K562 (cell line): ENCODE measurements around the gene HOXB6. TPM values are rescaled to one million over a fixed set of nuclear protein-coding genes. Genes with fewer than 3 reads are reported as not detected.
A peak's percentile ranks its signal among the peaks of the same experiment; 100 is the strongest.

Source experiments
- ATAC-seq: fragments of 200-7000 bp; cut with Tn5 transposase; 3 replicates; pipeline ENCODE4 v1.9.1; 2020; ENCODE audit warnings: moderate library complexity
- BruUV-seq: library from RNA; stranded (reverse); fragments of 400-500 nt; replicated peaks from 2 replicates; lab custom pipeline; 2021; lab: Mats Ljungman, UMichigan
- CTCF ChIA-PET: fragments of 300-600 bp; formaldehyde crosslinking; extraction: SDS; loops from one replicate; lab custom pipeline; 2021; ENCODE audit warnings: low intra/inter-chr PET ratio; lab: Yijun Ruan, JAX
- POLR2A ChIA-PET: fragments of 300-600, 350-650 bp; sonication (Branson Sonifier 250); formaldehyde crosslinking; extraction: SDS; loops from one replicate; lab custom pipeline; 2021; ENCODE audit warnings: antibody characterized with exemption, inconsistent platforms; lab: Yijun Ruan, JAX
- DNase-seq, 4 experiments: peaks; one replicate each; pipeline versions ENCODE4 v3.0.0 to v3.0.0-alpha.2; 2011 to 2018; ENCODE audit warnings: low spot score in 3 of 4, mixed read lengths in 3 of 4; ENCODE audit errors: extremely low read depth in 1 of 4
- FAIRE-seq: peaks from 2 replicates; lab custom pipeline; 2011; peaks lifted over from hg19 to GRCh38; lab: Jason Lieb, UNC
- H2AFZ ChIP-seq: 2 replicates; pipeline ENCODE4 v1.6.0; 2011; ENCODE audit warnings: low read depth, low read length, control low read depth, inconsistent platforms
- H3K27ac ChIP-seq: fragments of 200-600 bp; 3 replicates; pipeline ENCODE4 v1.8.0; 2011; ENCODE audit warnings: low read depth, mild to moderate bottlenecking, control low read depth, inconsistent platforms, low read length, moderate library complexity, mixed read lengths; ENCODE audit errors: extremely low read depth
- H3K27me3 ChIP-seq, 2 experiments: fragments of 300-600 bp in 1 of 2; 2 replicates in 1 of 2; 3 replicates in 1 of 2; pipeline versions ENCODE4 v1.6.0 to v1.8.0; 2011; ENCODE audit warnings: inconsistent platforms in 2 of 2, low read length in 2 of 2, mild to moderate bottlenecking in 1 of 2, mixed read lengths in 1 of 2, moderate library complexity in 1 of 2; ENCODE audit not compliant: control insufficient read depth in 2 of 2, insufficient read depth in 2 of 2
- H3K36me3 ChIP-seq: fragments of 300-600 bp; 3 replicates; pipeline ENCODE4 v1.8.0; 2011; ENCODE audit warnings: mild to moderate bottlenecking, low read length, inconsistent platforms; ENCODE audit not compliant: control insufficient read depth, insufficient read depth
- H3K4me1 ChIP-seq, 2 experiments: fragments of 200-600 bp in 1 of 2; replicated peaks in 1 of 2; 2 replicates in 1 of 2; 3 replicates in 1 of 2; pipeline versions ENCODE4 v1.5.1 to v1.8.0; 2011; ENCODE audit warnings: inconsistent platforms in 2 of 2, low read length in 2 of 2, mild to moderate bottlenecking in 1 of 2, mixed read lengths in 1 of 2, moderate library complexity in 1 of 2; ENCODE audit not compliant: control insufficient read depth in 2 of 2, insufficient read depth in 2 of 2
- H3K4me2 ChIP-seq: 2 replicates; pipeline ENCODE4 v1.6.1; 2011; ENCODE audit warnings: low read length, control low read depth, inconsistent platforms, mixed read lengths; ENCODE audit not compliant: insufficient read depth
- H3K4me3 ChIP-seq: fragments of 200-600 bp; sonication (generic), shearing (Covaris generic); 2 replicates; pipeline ENCODE4 v1.5.1; 2016; ENCODE audit warnings: control low read depth, inconsistent platforms
- H3K79me2 ChIP-seq: fragments of 200-600 bp; 3 replicates; pipeline ENCODE4 v1.8.0; 2011; ENCODE audit warnings: low read length, inconsistent platforms; ENCODE audit not compliant: control insufficient read depth, insufficient read depth
- H3K9ac ChIP-seq, 2 experiments: 2 replicates each; pipeline versions ENCODE4 v1.6.0 to v1.6.1; 2011; ENCODE audit warnings: low read depth in 2 of 2, low read length in 2 of 2, control low read depth in 1 of 2, inconsistent platforms in 1 of 2, mild to moderate bottlenecking in 1 of 2, mixed read lengths in 1 of 2; ENCODE audit not compliant: insufficient read depth in 1 of 2
- H3K9me1 ChIP-seq: one replicate; pipeline ENCODE4 v1.6.0; 2011; ENCODE audit warnings: inconsistent platforms, mild to moderate bottlenecking, low read length, moderate library complexity; ENCODE audit not compliant: control insufficient read depth, insufficient read depth
- H3K9me3 ChIP-seq: replicated peaks from 2 replicates; pipeline ENCODE4 v1.5.1; 2011; ENCODE audit warnings: low read depth, low read length, inconsistent platforms; ENCODE audit not compliant: control insufficient read depth, insufficient read depth
- H4K20me1 ChIP-seq: replicated peaks from 2 replicates; pipeline ENCODE4 v1.6.1; 2011; ENCODE audit warnings: low read length, inconsistent platforms, mixed read lengths; ENCODE audit not compliant: control insufficient read depth, insufficient read depth
- ARHGAP35 ChIP-seq: fragments of 450-650 bp; IDR thresholded peaks from 2 replicates; pipeline ENCODE4 v1.6.1; 2018; ENCODE audit not compliant: partially characterized antibody
- CBFA2T2 ChIP-seq: fragments of 450-650 bp; conservative IDR thresholded peaks from 2 replicates; pipeline ENCODE4 v1.6.1; 2017; ENCODE audit warnings: mild to moderate bottlenecking
- ELF1 ChIP-seq: fragments of 200-800 bp; sonication (Bioruptor generic); IDR thresholded peaks from 2 replicates; pipeline ENCODE4 v1.6.1; 2016; ENCODE audit warnings: missing genetic modification characterization, missing compliant biosample characterization
- ELF2 ChIP-seq: fragments of 250-450 bp; sonication (Bioruptor Pico); IDR thresholded peaks from 2 replicates; pipeline ENCODE4 v1.5.0; 2021; ENCODE audit warnings: mild to moderate bottlenecking
- FOXJ2 ChIP-seq: fragments of 200-800 bp; sonication (Bioruptor generic); IDR thresholded peaks from 2 replicates; pipeline ENCODE4 v1.6.1; 2016; ENCODE audit warnings: missing genetic modification characterization, missing compliant biosample characterization
- GATAD2B ChIP-seq: fragments of 450-650 bp; IDR thresholded peaks from 2 replicates; pipeline ENCODE4 v1.6.1; 2017; ENCODE audit warnings: mild to moderate bottlenecking, borderline replicate concordance
- HMG20B ChIP-seq: fragments of 250-450 bp; sonication (Bioruptor Pico); IDR thresholded peaks from 2 replicates; pipeline ENCODE4 v1.5.0; 2021; ENCODE audit warnings: mild to moderate bottlenecking
- JUND ChIP-seq, 2 experiments: IDR thresholded peaks; 2 replicates in 1 of 2; 3 replicates in 1 of 2; pipeline ENCODE4 v1.6.1; 2011; ENCODE audit warnings: borderline replicate concordance in 2 of 2, low read depth in 2 of 2, low read length in 2 of 2, improper control_type of control experiment in 1 of 2, missing biosample characterization in 1 of 2, missing genetic modification characterization in 1 of 2, missing genetic modification reagents in 1 of 2
- KDM5B ChIP-seq: fragments of 200-600 bp; sonication (generic); IDR thresholded peaks from 2 replicates; pipeline ENCODE4 v1.6.1; 2012; ENCODE audit warnings: low read depth, mild to moderate bottlenecking, moderate library complexity, low read length, control low read depth, inconsistent platforms; ENCODE audit not compliant: insufficient replicate concordance
- KLF1 ChIP-seq: fragments of 450-650 bp; IDR thresholded peaks from 2 replicates; pipeline ENCODE4 v1.6.1; 2016; ENCODE audit warnings: missing genetic modification characterization, missing compliant biosample characterization
- KLF13 ChIP-seq: fragments of 450-650 bp; IDR thresholded peaks from 2 replicates; pipeline ENCODE4 v1.6.1; 2016; ENCODE audit warnings: missing genetic modification characterization, low read depth, mild to moderate bottlenecking, missing compliant biosample characterization, moderate library complexity, borderline replicate concordance
- NCOA1 ChIP-seq: fragments of 450-650 bp; IDR thresholded peaks from 2 replicates; pipeline ENCODE4 v1.6.1; 2016; ENCODE audit warnings: low read depth
- NFATC3 ChIP-seq: fragments of 450-650 bp; IDR thresholded peaks from 2 replicates; pipeline ENCODE4 v1.6.1; 2017; ENCODE audit warnings: mild to moderate bottlenecking
- PHB2 ChIP-seq: fragments of 450-650 bp; IDR thresholded peaks from 2 replicates; pipeline ENCODE4 v1.6.1; 2017; ENCODE audit warnings: low read depth
- RFX1 ChIP-seq: fragments of 450-650 bp; IDR thresholded peaks from 2 replicates; pipeline ENCODE4 v1.6.1; 2016; ENCODE audit warnings: mild to moderate bottlenecking, moderate library complexity
- TBL1XR1 ChIP-seq, 2 experiments: IDR thresholded peaks; 2 replicates each; pipeline ENCODE4 v1.6.1; 2012; ENCODE audit warnings: improper control_type of control experiment in 2 of 2, low read length in 2 of 2, mild to moderate bottlenecking in 1 of 2
- ZNF212 ChIP-seq: fragments of 450-650 bp; formaldehyde crosslinking; IDR thresholded peaks from 2 replicates; pipeline ENCODE4 v1.4.0; 2020; ENCODE audit warnings: mild to moderate bottlenecking
- WGBS: fragments of 100-300 bp; shearing (Covaris generic); methylation state at CpG from one replicate; pipeline ENCODE4 v1.1.6; 2016; ENCODE audit warnings: low coverage, mixed read lengths; ENCODE audit not compliant: insufficient coverage; ENCODE audit errors: missing lambda C conversion rate; 5-methylcytosine and 5-hydroxymethylcytosine counted together
- in situ Hi-C: fragments of 300-500 bp; cut with MboI; formaldehyde crosslinking; loops from 4 replicates; pipeline ENCODE4 v1.15.0; 2018; ENCODE audit warnings: inconsistent platforms, mixed read lengths
- intact Hi-C: fragments of 100-400 bp; cut with micrococcal nuclease; formaldehyde crosslinking; loops from 2 replicates; pipeline ENCODE4 v1.14.2; 2022
- polyA plus RNA-seq, 8 experiments: library from polyadenylated mRNA; depleted of rRNA in 4 of 8; stranded (reverse) in 5 of 8; unstranded in 3 of 8; fragments of >200 nt; fragmentation: Nextera tagmentation in 2 of 8; fragmentation: Illumina TruSeq in 1 of 8; extraction: Ambion mirVana in 2 of 8; extraction: Trizol in 1 of 8; gene quantifications; 2 replicates each; pipeline versions ENCODE4 v1.2.1 to v1.2.3, GENCODE V29; 2011 to 2014; ENCODE audit warnings: inconsistent platforms in 1 of 8, missing spikeins in 1 of 8
- total RNA-seq, 7 experiments: library from RNA; depleted of rRNA in 6 of 7; stranded (reverse); fragments of >200 nt in 6 of 7; fragmentation: Illumina TruSeq in 2 of 7; extraction: Trizol in 2 of 7; gene quantifications; 2 replicates each; pipeline versions ENCODE4 v1.2.1 to v1.2.3, GENCODE V29; 2011 to 2021; ENCODE audit warnings: low replicate concordance in 1 of 7
- TF ChIP-seq, protein P1 (sequence below): sonication (generic); formaldehyde crosslinking; IDR thresholded peaks from 2 replicates; pipeline ENCODE4 v1.8.0; 2022; ENCODE audit warnings: mild to moderate bottlenecking, missing genetic modification reagents
- TF ChIP-seq, protein P2 (sequence below), 2 experiments: IDR thresholded peaks; 2 replicates each; pipeline ENCODE4 v1.6.1; 2011; ENCODE audit warnings: borderline replicate concordance in 1 of 2, control low read depth in 1 of 2, low read depth in 1 of 2, low read length in 1 of 2, mild to moderate bottlenecking in 1 of 2, mixed read lengths in 1 of 2, moderate library complexity in 1 of 2; ENCODE audit not compliant: insufficient read depth in 1 of 2, insufficient read length in 1 of 2, poor library complexity in 1 of 2, severe bottlenecking in 1 of 2; ENCODE audit errors: extremely low read depth in 1 of 2

HOXB6 gene
- total and polyA plus RNA-seq, 9 of the 15 experiments (the other 6 are each of a cell fraction or from before 2014, with no cell fraction given): 1.2 to 14.8 (median 4.9) TPM

DNA sequence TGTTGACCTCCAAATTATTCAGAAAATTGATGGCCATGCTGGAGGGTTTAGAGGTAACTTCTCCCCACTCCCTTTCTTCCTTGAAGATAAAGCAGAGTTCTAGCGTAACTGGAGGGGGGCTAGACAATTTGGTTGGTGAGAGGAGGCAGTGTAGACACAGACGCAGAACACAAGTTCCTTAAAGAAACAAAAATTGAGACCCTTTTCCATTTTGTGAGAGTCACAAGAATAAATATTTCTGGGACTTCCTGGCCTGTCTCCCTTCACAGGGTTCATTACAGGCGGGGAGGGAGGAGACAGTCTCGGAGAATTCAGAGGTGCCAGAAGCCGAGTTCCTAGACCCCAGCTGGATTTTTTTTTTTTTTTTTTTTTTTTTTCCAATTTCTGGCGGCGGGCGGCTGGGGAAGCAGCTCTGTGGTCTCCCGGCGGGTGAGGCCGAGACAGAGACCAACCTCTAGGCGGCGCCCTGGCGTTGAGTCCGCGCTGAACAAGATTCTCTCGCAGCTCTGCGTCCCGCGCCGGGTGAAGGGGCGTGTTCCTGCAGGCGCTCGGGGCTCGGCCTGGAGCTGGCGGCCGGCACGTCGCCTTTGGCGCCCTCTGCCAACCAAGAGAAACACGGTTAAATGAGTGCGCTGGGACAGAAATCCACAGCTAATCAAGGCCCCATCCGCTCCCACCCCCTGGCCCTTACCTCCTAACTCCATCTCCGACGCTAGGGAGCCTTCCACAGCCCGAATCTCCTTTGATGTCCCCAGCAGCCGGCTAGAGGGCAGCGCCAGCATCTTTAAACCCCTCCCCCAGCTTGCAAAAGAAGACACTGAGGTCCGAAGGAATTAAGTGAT is 31.6 kb upstream of the HOXB6 start:
- peak overlapping the region; percentile 62 for H3K4me2 ChIP-seq
- H3K9me1 ChIP-seq: peaks cover 4% of the 10 kb centered on the region
- in situ Hi-C loops (no loop called here), intact Hi-C loops (no loop called here)
- BruUV-seq: no TSS peak
- H3K27ac ChIP-seq: peak overlapping the region; percentile 48
- peak; percentile 82 to 95 (median 85) for DNase-seq
- peaks cover 58 to 62% of the 10 kb centered on the region in 2 experiments for H3K4me1 ChIP-seq
- ChIA-PET CTCF (interaction anchor here (0.5 kb wide), 1 partner anchor 277 kb away, joined by 4 read pairs; no protein-coding TSS in a partner anchor), POLR2A (interaction anchor here (0.6 to 3.8 kb wide), 8 partner anchors 7 to 96 kb away, joined by 3 to 43 read pairs (median 4); partner anchors contain the start of gene HOXB9)
- H3K4me3 ChIP-seq: no peak overlapping the region
- peak overlapping the region; percentile 84 for H2AFZ ChIP-seq
- H3K9me3 ChIP-seq: no peaks in the 10 kb centered on the region
- peak; percentile 54 for FAIRE-seq
- no peaks in the 10 kb centered on the region for H3K27me3 ChIP-seq
- H3K79me2 ChIP-seq: peaks cover 19% of the 10 kb centered on the region; the same call in 2 of the 3 replicates
- 7% methylated on average over 36 of the region's 39 CpGs for WGBS
- H4K20me1 ChIP-seq: no peaks in the 10 kb centered on the region
- peak; percentile 90 for ATAC-seq
- peak overlapping the region; percentile 62 to 86 for H3K9ac ChIP-seq
- H3K36me3 ChIP-seq: peaks cover 8% of the 10 kb centered on the region; the same call in 1 of the 3 replicates
- TF ChIP-seq GATAD2B (no peak), ELF1 (tag) (no peak), FOXJ2 (tag) (no peak), NFATC3 (no peak), ELF2 (CRISPR knock-in tag) (no peak), JUND (IDR thresholded peaks at IDR 0.05; ENCODE audit: borderline replicate concordance, low read depth, low read length) (peak; percentile 64), JUND (tag; IDR thresholded peaks at IDR 0.05; ENCODE audit: borderline replicate concordance, low read depth, low read length) (peak; percentile 26; the same call in 1 of the 3 replicates), HMG20B (CRISPR knock-in tag) (no peak), ZNF212 (CRISPR knock-in tag) (no peak), RFX1 (no peak), KDM5B (no peak), NCOA1 (no peak), CBFA2T2 (no peak), KLF1 (no peak), TBL1XR1 (IDR thresholded peaks at IDR 0.05; ENCODE audit: low read length in 2 of 2) (no peak), PHB2 (no peak), KLF13 (tag) (no peak), ARHGAP35 (no peak)
- TF ChIP-seq, protein P1, sequence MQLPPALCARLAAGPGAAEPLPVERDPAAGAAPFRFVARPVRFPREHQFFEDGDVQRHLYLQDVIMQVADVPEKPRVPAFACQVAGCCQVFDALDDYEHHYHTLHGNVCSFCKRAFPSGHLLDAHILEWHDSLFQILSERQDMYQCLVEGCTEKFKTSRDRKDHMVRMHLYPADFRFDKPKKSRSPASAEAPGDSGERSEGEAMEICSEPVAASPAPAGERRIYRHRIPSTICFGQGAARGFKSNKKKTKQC: 0 out of 2 replicates have a peak, but pooled peaks have one; percentile 31
- TF ChIP-seq, protein P2, sequence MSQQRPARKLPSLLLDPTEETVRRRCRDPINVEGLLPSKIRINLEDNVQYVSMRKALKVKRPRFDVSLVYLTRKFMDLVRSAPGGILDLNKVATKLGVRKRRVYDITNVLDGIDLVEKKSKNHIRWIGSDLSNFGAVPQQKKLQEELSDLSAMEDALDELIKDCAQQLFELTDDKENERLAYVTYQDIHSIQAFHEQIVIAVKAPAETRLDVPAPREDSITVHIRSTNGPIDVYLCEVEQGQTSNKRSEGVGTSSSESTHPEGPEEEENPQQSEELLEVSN (IDR thresholded peaks at IDR 0.05; ENCODE audit: borderline replicate concordance in 1 of 2, extremely low read depth in 1 of 2, insufficient read depth in 1 of 2, insufficient read length in 1 of 2, low read depth in 1 of 2, low read length in 1 of 2, poor library complexity in 1 of 2, severe bottlenecking in 1 of 2): peak; percentile 35 to 89
